C4-2B (cell line): ENCODE results near the gene CERKL.

Experiments used
- ZFX ChIP-seq: fragments of 450-650 bp; IDR thresholded peaks from 2 replicates; pipeline ENCODE4 v1.6.1; 2017
- TF ChIP-seq, protein P1 (sequence below): fragments of 450-650 bp; conservative IDR thresholded peaks from 2 replicates; pipeline ENCODE4 v1.5.1; 2017; ENCODE audit warnings: mild to moderate bottlenecking

- TF ChIP-seq, protein P1, sequence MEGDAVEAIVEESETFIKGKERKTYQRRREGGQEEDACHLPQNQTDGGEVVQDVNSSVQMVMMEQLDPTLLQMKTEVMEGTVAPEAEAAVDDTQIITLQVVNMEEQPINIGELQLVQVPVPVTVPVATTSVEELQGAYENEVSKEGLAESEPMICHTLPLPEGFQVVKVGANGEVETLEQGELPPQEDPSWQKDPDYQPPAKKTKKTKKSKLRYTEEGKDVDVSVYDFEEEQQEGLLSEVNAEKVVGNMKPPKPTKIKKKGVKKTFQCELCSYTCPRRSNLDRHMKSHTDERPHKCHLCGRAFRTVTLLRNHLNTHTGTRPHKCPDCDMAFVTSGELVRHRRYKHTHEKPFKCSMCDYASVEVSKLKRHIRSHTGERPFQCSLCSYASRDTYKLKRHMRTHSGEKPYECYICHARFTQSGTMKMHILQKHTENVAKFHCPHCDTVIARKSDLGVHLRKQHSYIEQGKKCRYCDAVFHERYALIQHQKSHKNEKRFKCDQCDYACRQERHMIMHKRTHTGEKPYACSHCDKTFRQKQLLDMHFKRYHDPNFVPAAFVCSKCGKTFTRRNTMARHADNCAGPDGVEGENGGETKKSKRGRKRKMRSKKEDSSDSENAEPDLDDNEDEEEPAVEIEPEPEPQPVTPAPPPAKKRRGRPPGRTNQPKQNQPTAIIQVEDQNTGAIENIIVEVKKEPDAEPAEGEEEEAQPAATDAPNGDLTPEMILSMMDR: no peak
- TF ChIP-seq ZFX: no peak
These were observed 81.8 kb downstream of the CERKL start for GRCh38 chr2:181575024-181575649.
